PC-3 (cell line): Measurements from ENCODE around the gene COL13A1. TPM values are rescaled to one million over a fixed set of nuclear protein-coding genes. Genes with fewer than 3 reads are reported as not detected.

Source experiments
- ATAC-seq: fragments of 200-7000 bp; cut with Tn5 transposase; 2 replicates; pipeline ENCODE4 v1.9.1; 2020; ENCODE audit warnings: mild to moderate bottlenecking, moderate library complexity
- BruUV-seq: library from RNA; stranded (reverse); fragments of 400-500 nt; replicated peaks from 2 replicates; lab custom pipeline; 2021; lab: Mats Ljungman, UMichigan
- CTCF ChIA-PET: fragments of 300-600 bp; sonication (Branson Sonifier 250); formaldehyde crosslinking; loops from one replicate; lab custom pipeline; 2022; ENCODE audit warnings: antibody characterized with exemption; lab: Charles Lee
- POLR2A ChIA-PET: fragments of 300-600 bp; sonication (Branson Sonifier 250); formaldehyde crosslinking; loops from one replicate; lab custom pipeline; 2022; ENCODE audit warnings: antibody characterized with exemption; ENCODE audit not compliant: unreplicated experiment; lab: Charles Lee
- DNase-seq: peaks from one replicate; pipeline ENCODE4 v3.0.0-alpha.2; 2015
- H2AFZ ChIP-seq: fragments of 300-600 bp; sonication (generic); 2 replicates; pipeline ENCODE4 v1.6.0; 2016; ENCODE audit warnings: antibody characterized with exemption, low read length
- H3F3A ChIP-seq: fragments of 300-600 bp; sonication (generic); one replicate; pipeline ENCODE4 v1.6.0; 2017; ENCODE audit warnings: antibody characterized with exemption, low read length, control low read depth, mild to moderate bottlenecking; ENCODE audit not compliant: unreplicated experiment
- H3K27ac ChIP-seq: fragments of 300-600 bp; sonication (generic); 2 replicates; pipeline ENCODE4 v1.5.1; 2016; ENCODE audit warnings: mild to moderate bottlenecking, low read length
- H3K27me3 ChIP-seq: fragments of 300-600 bp; sonication (generic); 2 replicates; pipeline ENCODE4 v1.6.1; 2016; ENCODE audit warnings: low read length, mixed read lengths
- H3K36me3 ChIP-seq: fragments of 300-600 bp; sonication (generic); 2 replicates; pipeline ENCODE4 v1.6.1; 2016; ENCODE audit warnings: low read depth, mixed run types, low read length, mixed read lengths
- H3K4me1 ChIP-seq: fragments of 300-600 bp; sonication (generic); 2 replicates; pipeline ENCODE4 v1.5.1; 2016; ENCODE audit warnings: low read length; ENCODE audit not compliant: insufficient read depth
- H3K4me2 ChIP-seq: fragments of 300-600 bp; sonication (generic); 2 replicates; pipeline ENCODE4 v1.6.0; 2016; ENCODE audit warnings: low read length
- H3K4me3 ChIP-seq: fragments of 300-600 bp; sonication (generic); 2 replicates; pipeline ENCODE4 v1.5.1; 2016; ENCODE audit warnings: mild to moderate bottlenecking, low read length, mixed read lengths
- H3K79me2 ChIP-seq: fragments of 300-600 bp; sonication (generic); 2 replicates; pipeline ENCODE4 v1.6.1; 2017; ENCODE audit warnings: low read length, mixed read lengths
- H3K9ac ChIP-seq: fragments of 300-600 bp; sonication (generic); 2 replicates; pipeline ENCODE4 v1.6.0; 2016; ENCODE audit warnings: mild to moderate bottlenecking, low read length
- H3K9me2 ChIP-seq: fragments of 300-600 bp; sonication (generic); replicated peaks from 2 replicates; pipeline ENCODE4 v1.6.1; 2016; ENCODE audit warnings: mixed run types, low read length, mixed read lengths
- H3K9me3 ChIP-seq: fragments of 300-600 bp; sonication (generic); 2 replicates; pipeline ENCODE4 v1.6.1; 2016; ENCODE audit warnings: low read length, mixed read lengths
- H4K20me1 ChIP-seq: fragments of 300-600 bp; sonication (generic); 2 replicates; pipeline ENCODE4 v1.6.1; 2016; ENCODE audit warnings: low read length, mixed read lengths
- CTCF ChIP-seq: fragments of 300-600 bp; sonication (generic); conservative IDR thresholded peaks from 2 replicates; pipeline ENCODE4 v1.5.1; 2017; ENCODE audit warnings: antibody characterized with exemption, low read depth, mild to moderate bottlenecking, low read length
- EZH2 ChIP-seq: fragments of 300-600 bp; sonication (generic); IDR thresholded peaks from one replicate; pipeline ENCODE4 v1.6.1; 2017; ENCODE audit warnings: antibody characterized with exemption, mild to moderate bottlenecking, low read length; ENCODE audit not compliant: unreplicated experiment
- EZH2phosphoT487 ChIP-seq: fragments of 300-600 bp; sonication (generic); IDR thresholded peaks from 2 replicates; pipeline ENCODE4 v1.6.1; 2018; ENCODE audit warnings: mild to moderate bottlenecking, antibody characterized with exemption, low read length, borderline replicate concordance
- intact Hi-C: fragments of 100-400 bp; cut with micrococcal nuclease; formaldehyde crosslinking; loops from 2 replicates; pipeline ENCODE4 v1.9.0; 2023
- total RNA-seq: library from RNA; depleted of rRNA; stranded (reverse); fragments of >200 nt; gene quantifications from 2 replicates; pipeline ENCODE4 v1.2.3, GENCODE V29; 2014

COL13A1 gene
- total RNA-seq, 1 experiment from 2014 or later = 201 TPM

GRCh38 chr10:69807696-69808095 is 6.0 kb downstream of the COL13A1 start:
- TF ChIP-seq EZH2 = no peak
- no peak for TF ChIP-seq CTCF
- peaks cover 33% of the 10 kb centered on the region for H3K36me3 ChIP-seq
- CTCF ChIA-PET = interaction anchor here (1.6 kb wide), 1 partner anchor 107 kb away, joined by 4 read pairs; no protein-coding TSS in a partner anchor
- BruUV-seq = no TSS peak
- no peaks in the 10 kb centered on the region for H3K27me3 ChIP-seq
- H2AFZ ChIP-seq = no peak overlapping the region
- POLR2A ChIA-PET = interaction anchor here (0.5 to 0.9 kb wide), 2 partner anchors 21 to 56 kb away, joined by 3 read pairs; no protein-coding TSS in a partner anchor
- H3K4me3 ChIP-seq = peak overlapping the region; percentile 22
- H3K9me2 ChIP-seq = no peaks in the 10 kb centered on the region
- DNase-seq (peak; percentile 56), ATAC-seq (no peak)
- H3F3A ChIP-seq = no peaks in the 10 kb centered on the region
- H3K9ac ChIP-seq = no peak overlapping the region
- intact Hi-C loops = loop anchor here (1.0 kb wide), 1 partner anchor 57 kb away; no protein-coding TSS in a partner anchor
- peaks cover 71% of the 10 kb centered on the region for H4K20me1 ChIP-seq
- H3K4me1 ChIP-seq = peaks cover 43% of the 10 kb centered on the region
- peak overlapping the region; percentile 21; the same call in 1 of the 2 replicates for H3K27ac ChIP-seq
- peaks cover 100% of the 10 kb centered on the region for H3K79me2 ChIP-seq
- H3K4me2 ChIP-seq = peak overlapping the region; percentile 82
- no peaks in the 10 kb centered on the region for H3K9me3 ChIP-seq

GRCh38 chr10:69809318-69809717 is 7.6 kb downstream of the COL13A1 start:
- no peaks in the 10 kb centered on the region for H3K9me2 ChIP-seq
- DNase-seq (no peak), ATAC-seq (no peak)
- no peak overlapping the region for H2AFZ ChIP-seq
- peaks cover 69% of the 10 kb centered on the region for H4K20me1 ChIP-seq
- no TSS peak for BruUV-seq
- H3K9ac ChIP-seq = no peak overlapping the region
- TF ChIP-seq EZH2phosphoT487 (no peak), CTCF (no peak), EZH2 (no peak)
- no peak overlapping the region for H3K4me3 ChIP-seq
- H3K27ac ChIP-seq = no peak overlapping the region
- H3F3A ChIP-seq = no peaks in the 10 kb centered on the region
- intact Hi-C loops = no loop called here
- CTCF ChIA-PET = no interaction called here
- POLR2A ChIA-PET = no interaction called here
- H3K27me3 ChIP-seq = no peaks in the 10 kb centered on the region
- H3K36me3 ChIP-seq = peaks cover 37% of the 10 kb centered on the region
- H3K4me1 ChIP-seq = peaks cover 37% of the 10 kb centered on the region
- no peaks in the 10 kb centered on the region for H3K9me3 ChIP-seq
- H3K79me2 ChIP-seq = peaks cover 100% of the 10 kb centered on the region
- H3K4me2 ChIP-seq = no peak overlapping the region

GRCh38 chr10:69810097-69810496 is 8.4 kb downstream of the COL13A1 start:
- H3K4me1 ChIP-seq = peaks cover 30% of the 10 kb centered on the region
- DNase-seq (no peak), ATAC-seq (no peak)
- H3K9me3 ChIP-seq = no peaks in the 10 kb centered on the region
- ChIA-PET CTCF (no interaction called here), POLR2A (no interaction called here)
- no TSS peak for BruUV-seq
- H3K9ac ChIP-seq = no peak overlapping the region
- H3K79me2 ChIP-seq = peaks cover 100% of the 10 kb centered on the region
- no peak for TF ChIP-seq CTCF
- no peak for TF ChIP-seq EZH2
- TF ChIP-seq EZH2phosphoT487 = no peak
- peaks cover 65% of the 10 kb centered on the region for H4K20me1 ChIP-seq
- no peaks in the 10 kb centered on the region for H3K27me3 ChIP-seq
- no peaks in the 10 kb centered on the region for H3K9me2 ChIP-seq
- no peak overlapping the region for H3K27ac ChIP-seq
- peaks cover 40% of the 10 kb centered on the region for H3K36me3 ChIP-seq
- intact Hi-C loops = no loop called here
- no peak overlapping the region for H3K4me2 ChIP-seq
- no peak overlapping the region for H3K4me3 ChIP-seq
- no peak overlapping the region for H2AFZ ChIP-seq
- no peaks in the 10 kb centered on the region for H3F3A ChIP-seq
